HepG2 (cell line): Measurements from ENCODE around the gene CHST11.

Experiments
- EZH2 ChIP-seq: conservative IDR thresholded peaks from 2 replicates; pipeline ENCODE4 v1.6.1; 2012; ENCODE audit warnings: mild to moderate bottlenecking, low read depth, low read length, moderate library complexity
- TF ChIP-seq, protein P1 (sequence below): sonication (generic); formaldehyde crosslinking; IDR thresholded peaks from 2 replicates; pipeline ENCODE4 v1.5.0; 2020; ENCODE audit warnings: mild to moderate bottlenecking, missing genetic modification reagents, moderate library complexity

DNA sequence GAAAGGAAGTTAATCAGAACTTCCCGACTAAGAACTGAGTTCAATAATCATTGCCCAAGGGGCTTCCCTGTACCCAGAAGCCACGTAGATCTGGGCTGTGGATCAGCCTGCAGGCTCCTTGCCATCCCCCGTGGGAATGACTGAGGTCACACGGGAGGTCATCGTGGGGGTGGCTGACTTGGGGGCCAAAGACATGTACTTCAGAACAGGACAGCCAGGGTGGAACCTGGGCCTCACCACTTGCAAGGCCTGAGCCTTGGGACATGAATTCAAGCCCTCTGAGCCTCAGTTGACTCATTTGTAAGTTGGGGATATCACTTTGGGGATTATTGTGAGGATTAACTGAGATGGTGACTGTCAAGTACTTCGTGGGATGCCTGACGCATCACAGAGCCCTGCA lies 280.4 kb downstream of the CHST11 start:
- no peak for TF ChIP-seq EZH2
- TF ChIP-seq, protein P1, sequence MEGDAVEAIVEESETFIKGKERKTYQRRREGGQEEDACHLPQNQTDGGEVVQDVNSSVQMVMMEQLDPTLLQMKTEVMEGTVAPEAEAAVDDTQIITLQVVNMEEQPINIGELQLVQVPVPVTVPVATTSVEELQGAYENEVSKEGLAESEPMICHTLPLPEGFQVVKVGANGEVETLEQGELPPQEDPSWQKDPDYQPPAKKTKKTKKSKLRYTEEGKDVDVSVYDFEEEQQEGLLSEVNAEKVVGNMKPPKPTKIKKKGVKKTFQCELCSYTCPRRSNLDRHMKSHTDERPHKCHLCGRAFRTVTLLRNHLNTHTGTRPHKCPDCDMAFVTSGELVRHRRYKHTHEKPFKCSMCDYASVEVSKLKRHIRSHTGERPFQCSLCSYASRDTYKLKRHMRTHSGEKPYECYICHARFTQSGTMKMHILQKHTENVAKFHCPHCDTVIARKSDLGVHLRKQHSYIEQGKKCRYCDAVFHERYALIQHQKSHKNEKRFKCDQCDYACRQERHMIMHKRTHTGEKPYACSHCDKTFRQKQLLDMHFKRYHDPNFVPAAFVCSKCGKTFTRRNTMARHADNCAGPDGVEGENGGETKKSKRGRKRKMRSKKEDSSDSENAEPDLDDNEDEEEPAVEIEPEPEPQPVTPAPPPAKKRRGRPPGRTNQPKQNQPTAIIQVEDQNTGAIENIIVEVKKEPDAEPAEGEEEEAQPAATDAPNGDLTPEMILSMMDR (CRISPR knock-in tag) = no peak
